SW480 (cell line): Measurements from ENCODE around the gene ASCC1.
A peak's percentile ranks its signal among the peaks of the same experiment; 100 is the strongest.

Experiments
- DNase-seq: peaks from one replicate; pipeline ENCODE4 v3.0.0-alpha.2; 2016; ENCODE audit warnings: low spot score

ASCC1 gene

GRCh38 chr10:72097448-72098300, 118.4 kb downstream of the ASCC1 start:
- DNase-seq, result no peak

- DNase-seq, result no peak
These were observed 119.7 kb downstream of the ASCC1 start for GRCh38 chr10:72096115-72097000.

GRCh38 chr10:72095195-72095594, 120.9 kb downstream of the ASCC1 start:
- DNase-seq, result no peak

GRCh38 chr10:72094574-72094973, 121.5 kb downstream of the ASCC1 start:
- no peak for DNase-seq

GRCh38 chr10:72093450-72093849, 122.6 kb downstream of the ASCC1 start:
- no peak for DNase-seq

- DNase-seq, result no peak
These were observed 123.1 kb downstream of the ASCC1 start for GRCh38 chr10:72092987-72093386.

- no peak for DNase-seq
These were observed 123.7 kb downstream of the ASCC1 start for GRCh38 chr10:72092171-72092924.

- DNase-seq, result no peak
These were observed 125.8 kb downstream of the ASCC1 start for GRCh38 chr10:72090326-72090725.

GRCh38 chr10:72089618-72090017, 126.5 kb downstream of the ASCC1 start:
- peak; percentile 36 for DNase-seq

- no peak for DNase-seq
These were observed 127.0 kb downstream of the ASCC1 start for GRCh38 chr10:72088889-72089575.

- DNase-seq, result no peak
These were observed 127.8 kb downstream of the ASCC1 start, which contains the start of gene SPOCK2 for GRCh38 chr10:72087969-72088888. Gene SPOCK2 (minus strand): TSS chr10:72088551. CDS start chr10:72088328, 223 bp downstream.

- DNase-seq, result no peak
These were observed 128.6 kb downstream of the ASCC1 start for GRCh38 chr10:72087392-72087968.

GRCh38 chr10:72086466-72087391, 129.3 kb downstream of the ASCC1 start:
- peak; percentile 43 for DNase-seq

- no peak for DNase-seq
These were observed 130.1 kb downstream of the ASCC1 start for GRCh38 chr10:72085864-72086465.

- no peak for DNase-seq
These were observed 130.9 kb downstream of the ASCC1 start for GRCh38 chr10:72085166-72085565.

- no peak for DNase-seq
These were observed 132.2 kb downstream of the ASCC1 start for GRCh38 chr10:72083790-72084459.

GRCh38 chr10:72082856-72083789, 133.0 kb downstream of the ASCC1 start:
- no peak for DNase-seq
